OCI-LY7 (cell line): ENCODE measurements around the gene UBE2C. TPM values are rescaled to one million over a fixed set of nuclear protein-coding genes. Genes with fewer than 3 reads are reported as not detected.

Experiments used
- BruUV-seq: library from RNA; stranded (reverse); fragments of 400-500 nt; replicated peaks from 2 replicates; lab custom pipeline; 2021; lab: Mats Ljungman, UMichigan
- CTCF ChIA-PET: fragments of 300-600 bp; sonication (Branson Sonifier 250); formaldehyde crosslinking; loops from one replicate; lab custom pipeline; 2022; ENCODE audit warnings: antibody characterized with exemption; ENCODE audit not compliant: unreplicated experiment; lab: Charles Lee
- POLR2A ChIA-PET: fragments of 300-600 bp; sonication (Branson Sonifier 250); formaldehyde crosslinking; loops from one replicate; lab custom pipeline; 2022; ENCODE audit warnings: antibody characterized with exemption; lab: Charles Lee
- DNase-seq: peaks from one replicate; pipeline ENCODE4 v3.0.0-alpha.2; 2015; ENCODE audit warnings: low spot score
- H2AFZ ChIP-seq: fragments of 200-600 bp; sonication (generic), shearing (Covaris generic); 2 replicates; pipeline ENCODE4 v1.6.1; 2014; ENCODE audit warnings: mild to moderate bottlenecking, antibody characterized with exemption, low read length, moderate library complexity
- H3K27ac ChIP-seq: fragments of 200-600 bp; sonication (generic); 2 replicates; pipeline ENCODE4 v1.5.1; 2014; ENCODE audit warnings: mixed run types, low read depth, mild to moderate bottlenecking, moderate library complexity, low read length, inconsistent platforms; ENCODE audit not compliant: poor library complexity, severe bottlenecking
- H3K36me3 ChIP-seq: fragments of 200-600 bp; sonication (generic); 2 replicates; pipeline ENCODE4 v1.6.1; 2014; ENCODE audit warnings: mild to moderate bottlenecking, antibody characterized with exemption, low read length, moderate library complexity, mixed read lengths; ENCODE audit not compliant: insufficient read depth
- H3K4me1 ChIP-seq: fragments of 200-600 bp; sonication (generic); 2 replicates; pipeline ENCODE4 v1.5.1; 2014; ENCODE audit warnings: mild to moderate bottlenecking, low read length; ENCODE audit not compliant: insufficient read depth, poor library complexity, severe bottlenecking
- H3K4me2 ChIP-seq: fragments of 200-600 bp; sonication (generic); 2 replicates; pipeline ENCODE4 v1.6.1; 2014; ENCODE audit warnings: mild to moderate bottlenecking, low read length
- H3K4me3 ChIP-seq: fragments of 200-600 bp; sonication (generic); 2 replicates; pipeline ENCODE4 v1.5.1; 2014; ENCODE audit warnings: mild to moderate bottlenecking, low read depth, low read length; ENCODE audit not compliant: poor library complexity, severe bottlenecking
- H3K79me2 ChIP-seq: fragments of 200-600 bp; sonication (generic); 2 replicates; pipeline ENCODE4 v1.6.1; 2016; ENCODE audit warnings: low read depth, mild to moderate bottlenecking, low read length, moderate library complexity, mixed read lengths; ENCODE audit not compliant: insufficient read depth
- H3K9me2 ChIP-seq: fragments of 200-600 bp; sonication (generic); 2 replicates; pipeline ENCODE4 v1.6.1; 2016; ENCODE audit warnings: mild to moderate bottlenecking, low read length, mixed read lengths; ENCODE audit not compliant: insufficient read depth
- H3K9me3 ChIP-seq: fragments of 200-600 bp; sonication (generic); 2 replicates; pipeline ENCODE4 v1.6.1; 2014; ENCODE audit warnings: mild to moderate bottlenecking, mixed run types, low read length, mixed read lengths
- H4K20me1 ChIP-seq: fragments of 200-600 bp; sonication (generic); 2 replicates; pipeline ENCODE4 v1.6.1; 2014; ENCODE audit warnings: mild to moderate bottlenecking, antibody characterized with exemption, low read length, moderate library complexity, mixed read lengths; ENCODE audit not compliant: insufficient read depth
- EZH2phosphoT487 ChIP-seq: fragments of 200-600 bp; sonication (generic); IDR thresholded peaks from 2 replicates; pipeline ENCODE4 v1.6.1; 2018; ENCODE audit warnings: low read depth, borderline replicate concordance, mild to moderate bottlenecking, mixed run types, antibody characterized with exemption, low read length, moderate library complexity, mixed read lengths
- intact Hi-C: fragments of 100-400 bp; cut with micrococcal nuclease; formaldehyde crosslinking; loops from one replicate; pipeline ENCODE4 v1.10.0; 2022; ENCODE audit not compliant: unreplicated experiment
- total RNA-seq, 2 experiments: library from RNA; depleted of rRNA in 1 of 2; stranded (reverse); fragments of >200 nt in 1 of 2; shearing (Covaris generic) in 1 of 2; gene quantifications; 2 replicates each; pipeline ENCODE4 v1.2.3, GENCODE V29; 2014 to 2022
- TF ChIP-seq, protein P1 (sequence below): fragments of 200-600 bp; sonication (generic); conservative IDR thresholded peaks from 2 replicates; pipeline ENCODE4 v1.5.1; 2014; ENCODE audit warnings: mild to moderate bottlenecking, antibody characterized with exemption, low read length, moderate library complexity, mixed read lengths

The UBE2C gene
- total RNA-seq, 2 experiments from 2014 or later = 222 to 269 TPM

DNA sequence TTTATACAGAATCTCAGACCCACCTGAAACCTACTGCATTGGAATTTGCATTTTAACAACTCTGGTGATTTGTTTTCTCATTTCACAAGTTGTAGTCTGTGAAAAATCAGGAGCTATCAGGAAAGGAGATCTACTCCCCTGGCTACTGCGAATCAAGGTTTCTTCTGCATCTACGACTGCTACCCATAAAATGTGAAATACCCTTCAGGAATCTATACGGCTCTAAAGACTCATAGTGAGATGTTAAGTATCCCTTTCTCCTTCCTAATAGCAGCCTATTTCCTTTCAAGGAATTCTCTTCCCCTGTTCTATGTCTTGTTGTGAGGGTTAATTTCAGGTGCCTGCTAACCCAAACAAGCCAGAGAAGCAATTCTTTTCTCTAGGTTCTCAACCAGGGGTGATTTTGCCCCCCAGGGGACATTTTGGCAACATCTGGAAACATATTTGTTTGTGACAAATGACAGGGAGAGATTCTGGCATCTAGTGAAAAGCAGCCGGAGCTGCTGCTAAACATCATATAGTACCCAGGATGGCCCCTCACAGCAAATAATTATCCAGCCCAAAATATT lies 47.1 kb upstream of the UBE2C start:
- Histone ChIP-seq H3K9me2 (no peaks in the 10 kb centered on the region), H3K9me3 (no peaks in the 10 kb centered on the region), H4K20me1 (no peaks in the 10 kb centered on the region), H3K4me2 (no peak overlapping the region), H3K4me3 (no peak overlapping the region), H3K27ac (no peak overlapping the region), H3K36me3 (no peaks in the 10 kb centered on the region), H2AFZ (no peak overlapping the region), H3K4me1 (no peaks in the 10 kb centered on the region), H3K79me2 (no peaks in the 10 kb centered on the region)
- ChIA-PET CTCF (no interaction called here), POLR2A (interaction anchor here (1.0 kb wide), 1 partner anchor 474 kb away, joined by 5 read pairs; no protein-coding TSS in a partner anchor)
- intact Hi-C loops = no loop called here
- DNase-seq = no peak
- BruUV-seq = no TSS peak
- TF ChIP-seq, protein P1, sequence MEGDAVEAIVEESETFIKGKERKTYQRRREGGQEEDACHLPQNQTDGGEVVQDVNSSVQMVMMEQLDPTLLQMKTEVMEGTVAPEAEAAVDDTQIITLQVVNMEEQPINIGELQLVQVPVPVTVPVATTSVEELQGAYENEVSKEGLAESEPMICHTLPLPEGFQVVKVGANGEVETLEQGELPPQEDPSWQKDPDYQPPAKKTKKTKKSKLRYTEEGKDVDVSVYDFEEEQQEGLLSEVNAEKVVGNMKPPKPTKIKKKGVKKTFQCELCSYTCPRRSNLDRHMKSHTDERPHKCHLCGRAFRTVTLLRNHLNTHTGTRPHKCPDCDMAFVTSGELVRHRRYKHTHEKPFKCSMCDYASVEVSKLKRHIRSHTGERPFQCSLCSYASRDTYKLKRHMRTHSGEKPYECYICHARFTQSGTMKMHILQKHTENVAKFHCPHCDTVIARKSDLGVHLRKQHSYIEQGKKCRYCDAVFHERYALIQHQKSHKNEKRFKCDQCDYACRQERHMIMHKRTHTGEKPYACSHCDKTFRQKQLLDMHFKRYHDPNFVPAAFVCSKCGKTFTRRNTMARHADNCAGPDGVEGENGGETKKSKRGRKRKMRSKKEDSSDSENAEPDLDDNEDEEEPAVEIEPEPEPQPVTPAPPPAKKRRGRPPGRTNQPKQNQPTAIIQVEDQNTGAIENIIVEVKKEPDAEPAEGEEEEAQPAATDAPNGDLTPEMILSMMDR = no peak
- TF ChIP-seq EZH2phosphoT487 = no peak

DNA sequence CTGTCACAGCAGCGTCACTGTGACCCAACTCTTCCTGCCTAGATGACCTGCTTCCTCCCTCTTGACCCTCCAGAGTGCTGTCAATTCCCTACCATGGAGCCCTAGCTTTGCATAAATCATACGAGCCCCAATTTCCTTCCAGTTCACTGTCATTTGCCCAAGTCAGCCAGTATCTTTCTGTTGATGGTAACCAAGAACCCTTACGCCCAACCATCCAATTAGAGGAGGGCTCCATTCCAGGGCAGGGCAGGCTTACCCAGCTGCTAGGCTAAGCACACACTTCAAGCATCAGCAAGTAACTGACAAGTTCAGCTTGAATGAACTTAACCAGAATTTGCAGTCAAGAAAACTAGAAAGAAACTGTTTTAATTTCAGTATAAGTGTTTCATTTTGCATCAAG lies 46.5 kb upstream of the UBE2C start:
- H3K27ac ChIP-seq = no peak overlapping the region
- POLR2A ChIA-PET = no interaction called here
- H3K36me3 ChIP-seq = no peaks in the 10 kb centered on the region
- H3K4me2 ChIP-seq = no peak overlapping the region
- no peak overlapping the region for H3K4me3 ChIP-seq
- H3K79me2 ChIP-seq = no peaks in the 10 kb centered on the region
- no peaks in the 10 kb centered on the region for H4K20me1 ChIP-seq
- no peak for TF ChIP-seq EZH2phosphoT487
- TF ChIP-seq, protein P1 = no peak
- H3K9me2 ChIP-seq = no peaks in the 10 kb centered on the region
- intact Hi-C loops = no loop called here
- H3K4me1 ChIP-seq = no peaks in the 10 kb centered on the region
- no peak overlapping the region for H2AFZ ChIP-seq
- CTCF ChIA-PET = no interaction called here
- BruUV-seq = no TSS peak
- DNase-seq = peak; percentile 5
- no peaks in the 10 kb centered on the region for H3K9me3 ChIP-seq

GRCh38 chr20:45768479-45768878 lies 44.0 kb upstream of the UBE2C start:
- CTCF ChIA-PET = no interaction called here

More at GRCh38 chr20:45768479-45768878, 44.0 kb upstream of the UBE2C start:
- H3K4me2 ChIP-seq = no peak overlapping the region
- TF ChIP-seq EZH2phosphoT487 = no peak
- TF ChIP-seq, protein P1 = no peak
- no peak overlapping the region for H3K27ac ChIP-seq
- intact Hi-C loops = no loop called here
- no peaks in the 10 kb centered on the region for H3K9me2 ChIP-seq
- no peaks in the 10 kb centered on the region for H3K79me2 ChIP-seq
- no peaks in the 10 kb centered on the region for H3K36me3 ChIP-seq
- no peaks in the 10 kb centered on the region for H3K9me3 ChIP-seq
- H4K20me1 ChIP-seq = no peaks in the 10 kb centered on the region
- POLR2A ChIA-PET = no interaction called here
- no peak for DNase-seq
- peaks cover 3% of the 10 kb centered on the region for H3K4me1 ChIP-seq
- no peak overlapping the region for H2AFZ ChIP-seq
- BruUV-seq = no TSS peak
- no peak overlapping the region for H3K4me3 ChIP-seq
